ENCODE measurements around the gene GLS. TPM values are rescaled to one million over a fixed set of nuclear protein-coding genes. Genes with fewer than 3 reads are reported as not detected.

The GLS gene
- total and polyA plus RNA-seq, 2 of the 13 experiments (the other 11 are each of a cell fraction or from before 2014, with no cell fraction given), result 78.6 to 183 TPM

- H3K27ac ChIP-seq (ENCODE audit: extremely low read length, insufficient read depth, low read length), result no peak overlapping the region
- DNase-seq (ENCODE audit: low spot score), result no peak
- H3K4me1 ChIP-seq (ENCODE audit: insufficient read depth, low read length), result peaks cover 31% of the 10 kb centered on the region
- no peaks in the 10 kb centered on the region for H3K9me3 ChIP-seq (ENCODE audit: low read length)
- in situ Hi-C loops (cut with HindIII; ENCODE audit: extremely low pct_ligation_motif_present, low pct_unique_long_range_greater_than_20kb), result no loop called here
- no peak overlapping the region for H3K9ac ChIP-seq (ENCODE audit: insufficient read depth, low read depth, low read length)
- no peak for FAIRE-seq
- no peak overlapping the region for H3K4me2 ChIP-seq (ENCODE audit: low read depth, low read length)
- BruUV-seq (replicated peaks), result no TSS peak
- intact Hi-C loops (cut with micrococcal nuclease; ENCODE audit: unreplicated experiment), result no loop called here
- H4K20me1 ChIP-seq (ENCODE audit: insufficient read depth, low read length), result no peaks in the 10 kb centered on the region
- H3K4me3 ChIP-seq (replicated peaks in 1 of 3; ENCODE audit: insufficient read depth in 1 of 3, low read depth in 2 of 3, low read length in 3 of 3), result no peak overlapping the region
- no peaks in the 10 kb centered on the region for H3K36me3 ChIP-seq (replicated peaks in 1 of 2; ENCODE audit: control insufficient read depth in 1 of 2, insufficient read depth in 2 of 2, low read length in 2 of 2)
- WGBS (ENCODE audit: low lambda C conversion rate), result 65% methylated on average over 5 of the region's 5 CpGs
- H3K27me3 ChIP-seq (ENCODE audit: control insufficient read depth in 1 of 2, insufficient read depth in 2 of 2, low read length in 2 of 2), result peaks cover 0 to 9% of the 10 kb centered on the region in 2 experiments; a peak in 2 of 5 replicates
- no peaks in the 10 kb centered on the region for H3K79me2 ChIP-seq (ENCODE audit: insufficient read depth, low read length)
- ATAC-seq, result no peak
- ChIA-PET CTCF (ENCODE audit: low intra/inter-chr PET ratio, low total read pairs) (no interaction called here), POLR2A (no interaction called here)
- no peak overlapping the region for H2AFZ ChIP-seq (ENCODE audit: low read length)
- TF ChIP-seq ZNF24 (IDR thresholded peaks at IDR 0.05), result no peak
- TF ChIP-seq ZNF367 (CRISPR knock-in tag; IDR thresholded peaks at IDR 0.05; ENCODE audit: borderline replicate concordance), result no peak
- TF ChIP-seq ZNF329 (CRISPR knock-in tag; IDR thresholded peaks at IDR 0.05; ENCODE audit: low read depth), result no peak
- no peak for TF ChIP-seq ZNF124 (CRISPR knock-in tag; IDR thresholded peaks at IDR 0.05)
- no peak for TF ChIP-seq ZNF253 (CRISPR knock-in tag; IDR thresholded peaks at IDR 0.05; ENCODE audit: borderline replicate concordance)
- TF ChIP-seq, protein P1, sequence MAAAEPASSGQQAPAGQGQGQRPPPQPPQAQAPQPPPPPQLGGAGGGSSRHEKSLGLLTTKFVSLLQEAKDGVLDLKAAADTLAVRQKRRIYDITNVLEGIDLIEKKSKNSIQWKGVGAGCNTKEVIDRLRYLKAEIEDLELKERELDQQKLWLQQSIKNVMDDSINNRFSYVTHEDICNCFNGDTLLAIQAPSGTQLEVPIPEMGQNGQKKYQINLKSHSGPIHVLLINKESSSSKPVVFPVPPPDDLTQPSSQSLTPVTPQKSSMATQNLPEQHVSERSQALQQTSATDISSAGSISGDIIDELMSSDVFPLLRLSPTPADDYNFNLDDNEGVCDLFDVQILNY (CRISPR knock-in tag; conservative IDR thresholded peaks at IDR 0.05), result no peak
- TF ChIP-seq SRSF9 (IDR thresholded peaks at IDR 0.05; ENCODE audit: borderline replicate concordance, insufficient read depth, low read depth, low read length, poor library complexity, severe bottlenecking), result no peak
- no peak for TF ChIP-seq NFRKB (IDR thresholded peaks at IDR 0.05)
- no peak for TF ChIP-seq ATM (IDR thresholded peaks at IDR 0.05; ENCODE audit: borderline replicate concordance)
- no peak for TF ChIP-seq ZNF777 (CRISPR knock-in tag; IDR thresholded peaks at IDR 0.05)
- TF ChIP-seq, protein P2, sequence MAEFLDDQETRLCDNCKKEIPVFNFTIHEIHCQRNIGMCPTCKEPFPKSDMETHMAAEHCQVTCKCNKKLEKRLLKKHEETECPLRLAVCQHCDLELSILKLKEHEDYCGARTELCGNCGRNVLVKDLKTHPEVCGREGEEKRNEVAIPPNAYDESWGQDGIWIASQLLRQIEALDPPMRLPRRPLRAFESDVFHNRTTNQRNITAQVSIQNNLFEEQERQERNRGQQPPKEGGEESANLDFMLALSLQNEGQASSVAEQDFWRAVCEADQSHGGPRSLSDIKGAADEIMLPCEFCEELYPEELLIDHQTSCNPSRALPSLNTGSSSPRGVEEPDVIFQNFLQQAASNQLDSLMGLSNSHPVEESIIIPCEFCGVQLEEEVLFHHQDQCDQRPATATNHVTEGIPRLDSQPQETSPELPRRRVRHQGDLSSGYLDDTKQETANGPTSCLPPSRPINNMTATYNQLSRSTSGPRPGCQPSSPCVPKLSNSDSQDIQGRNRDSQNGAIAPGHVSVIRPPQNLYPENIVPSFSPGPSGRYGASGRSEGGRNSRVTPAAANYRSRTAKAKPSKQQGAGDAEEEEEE (CRISPR knock-in tag; IDR thresholded peaks at IDR 0.05; ENCODE audit: borderline replicate concordance), result no peak
- no peak for TF ChIP-seq THAP9 (CRISPR knock-in tag; IDR thresholded peaks at IDR 0.05; ENCODE audit: borderline replicate concordance)
- TF ChIP-seq, protein P3, sequence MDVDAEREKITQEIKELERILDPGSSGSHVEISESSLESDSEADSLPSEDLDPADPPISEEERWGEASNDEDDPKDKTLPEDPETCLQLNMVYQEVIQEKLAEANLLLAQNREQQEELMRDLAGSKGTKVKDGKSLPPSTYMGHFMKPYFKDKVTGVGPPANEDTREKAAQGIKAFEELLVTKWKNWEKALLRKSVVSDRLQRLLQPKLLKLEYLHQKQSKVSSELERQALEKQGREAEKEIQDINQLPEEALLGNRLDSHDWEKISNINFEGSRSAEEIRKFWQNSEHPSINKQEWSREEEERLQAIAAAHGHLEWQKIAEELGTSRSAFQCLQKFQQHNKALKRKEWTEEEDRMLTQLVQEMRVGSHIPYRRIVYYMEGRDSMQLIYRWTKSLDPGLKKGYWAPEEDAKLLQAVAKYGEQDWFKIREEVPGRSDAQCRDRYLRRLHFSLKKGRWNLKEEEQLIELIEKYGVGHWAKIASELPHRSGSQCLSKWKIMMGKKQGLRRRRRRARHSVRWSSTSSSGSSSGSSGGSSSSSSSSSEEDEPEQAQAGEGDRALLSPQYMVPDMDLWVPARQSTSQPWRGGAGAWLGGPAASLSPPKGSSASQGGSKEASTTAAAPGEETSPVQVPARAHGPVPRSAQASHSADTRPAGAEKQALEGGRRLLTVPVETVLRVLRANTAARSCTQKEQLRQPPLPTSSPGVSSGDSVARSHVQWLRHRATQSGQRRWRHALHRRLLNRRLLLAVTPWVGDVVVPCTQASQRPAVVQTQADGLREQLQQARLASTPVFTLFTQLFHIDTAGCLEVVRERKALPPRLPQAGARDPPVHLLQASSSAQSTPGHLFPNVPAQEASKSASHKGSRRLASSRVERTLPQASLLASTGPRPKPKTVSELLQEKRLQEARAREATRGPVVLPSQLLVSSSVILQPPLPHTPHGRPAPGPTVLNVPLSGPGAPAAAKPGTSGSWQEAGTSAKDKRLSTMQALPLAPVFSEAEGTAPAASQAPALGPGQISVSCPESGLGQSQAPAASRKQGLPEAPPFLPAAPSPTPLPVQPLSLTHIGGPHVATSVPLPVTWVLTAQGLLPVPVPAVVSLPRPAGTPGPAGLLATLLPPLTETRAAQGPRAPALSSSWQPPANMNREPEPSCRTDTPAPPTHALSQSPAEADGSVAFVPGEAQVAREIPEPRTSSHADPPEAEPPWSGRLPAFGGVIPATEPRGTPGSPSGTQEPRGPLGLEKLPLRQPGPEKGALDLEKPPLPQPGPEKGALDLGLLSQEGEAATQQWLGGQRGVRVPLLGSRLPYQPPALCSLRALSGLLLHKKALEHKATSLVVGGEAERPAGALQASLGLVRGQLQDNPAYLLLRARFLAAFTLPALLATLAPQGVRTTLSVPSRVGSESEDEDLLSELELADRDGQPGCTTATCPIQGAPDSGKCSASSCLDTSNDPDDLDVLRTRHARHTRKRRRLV (CRISPR knock-in tag; IDR thresholded peaks at IDR 0.05), result no peak
- TF ChIP-seq KLF12 (CRISPR knock-in tag; IDR thresholded peaks at IDR 0.05; ENCODE audit: borderline replicate concordance), result no peak
Observed at GRCh38 chr2:190860985-190861680, 19.5 kb upstream of the GLS start.

All from HepG2 (cell line).